GM12878 (cell line): ENCODE measurements around the gene POLR3K. TPM values are rescaled to one million over a fixed set of nuclear protein-coding genes. Genes with fewer than 3 reads are reported as not detected.

ENCODE experiments used
- ASH2L ChIP-seq: fragments of 300-600, 200-600 bp; sonication (generic); IDR thresholded peaks from 2 replicates; pipeline ENCODE4 v1.6.1; 2017; ENCODE audit warnings: low read depth, mild to moderate bottlenecking, borderline replicate concordance
- BCL11A ChIP-seq: IDR thresholded peaks from 2 replicates; pipeline ENCODE4 v1.6.1; 2011; ENCODE audit warnings: low read depth, low read length
- CHD1 ChIP-seq: IDR thresholded peaks from 2 replicates; pipeline ENCODE4 v1.6.1; 2012; ENCODE audit warnings: low read depth, low read length, improper control_type of control experiment
- IKZF1 ChIP-seq: fragments of 450-650 bp; conservative IDR thresholded peaks from 2 replicates; pipeline ENCODE4 v1.6.1; 2017; ENCODE audit warnings: antibody characterized with exemption, mild to moderate bottlenecking
- JUNB ChIP-seq: IDR thresholded peaks from 2 replicates; pipeline ENCODE4 v1.6.1; 2016; ENCODE audit warnings: antibody characterized with exemption, mild to moderate bottlenecking
- MYC ChIP-seq: IDR thresholded peaks from 2 replicates; pipeline ENCODE4 v1.6.1; 2011; ENCODE audit warnings: mild to moderate bottlenecking, low read length, moderate library complexity, inconsistent platforms; ENCODE audit not compliant: insufficient read depth, insufficient replicate concordance, insufficient read length, severe bottlenecking
- NBN ChIP-seq: fragments of 450-650 bp; IDR thresholded peaks from 2 replicates; pipeline ENCODE4 v1.6.1; 2016
- NFYA ChIP-seq: IDR thresholded peaks from 2 replicates; pipeline ENCODE4 v1.6.1; 2011; ENCODE audit warnings: low read depth, mild to moderate bottlenecking, low read length, improper control_type of control experiment, borderline replicate concordance
- NRF1 ChIP-seq: conservative IDR thresholded peaks from 2 replicates; pipeline ENCODE4 v1.6.1; 2011; ENCODE audit warnings: mild to moderate bottlenecking, low read depth, low read length, improper control_type of control experiment
- POLR2AphosphoS5 ChIP-seq: IDR thresholded peaks from 2 replicates; pipeline ENCODE4 v1.6.1; 2011; ENCODE audit warnings: mild to moderate bottlenecking, low read length, inconsistent platforms
- RAD51 ChIP-seq: fragments of 450-650 bp; IDR thresholded peaks from 2 replicates; pipeline ENCODE4 v1.6.1; 2016; ENCODE audit warnings: moderate library complexity, mild to moderate bottlenecking, inconsistent platforms
- SIN3A ChIP-seq: IDR thresholded peaks from 2 replicates; pipeline ENCODE4 v1.6.1; 2012; ENCODE audit warnings: low read depth, low read length, improper control_type of control experiment
- SREBF1 ChIP-seq: IDR thresholded peaks from 2 replicates; pipeline ENCODE4 v1.6.1; 2012; ENCODE audit warnings: mild to moderate bottlenecking, low read length
- STAT1 ChIP-seq: fragments of 450-650 bp; conservative IDR thresholded peaks from 2 replicates; pipeline ENCODE4 v1.6.1; 2014; ENCODE audit warnings: antibody characterized with exemption, mild to moderate bottlenecking
- TCF7 ChIP-seq: IDR thresholded peaks from 2 replicates; pipeline ENCODE4 v1.6.1; 2014; ENCODE audit warnings: antibody characterized with exemption, borderline replicate concordance
- ZSCAN29 ChIP-seq: fragments of 450-650 bp; IDR thresholded peaks from 2 replicates; pipeline ENCODE4 v1.6.1; 2017; ENCODE audit warnings: mild to moderate bottlenecking, moderate library complexity
- polyA plus RNA-seq, 11 experiments: library from polyadenylated mRNA; depleted of rRNA in 4 of 11; unstranded in 6 of 11; stranded (reverse) in 5 of 11; fragments of >200 nt; fragmentation: Nextera tagmentation in 4 of 11; fragmentation: Illumina TruSeq in 1 of 11; extraction: Ambion mirVana in 4 of 11; extraction: Trizol in 1 of 11; gene quantifications; 1 replicate in 1 of 11; 2 replicates in 10 of 11; pipeline versions ENCODE4 v1.2.1 to v1.2.3, GENCODE V29; 2011 to 2016; ENCODE audit warnings: inconsistent platforms in 2 of 11, missing spikeins in 2 of 11, low read depth in 1 of 11
- total RNA-seq, 4 experiments: library from RNA; depleted of rRNA in 3 of 4; stranded (reverse); fragments of >200 nt in 3 of 4; fragmentation: Illumina TruSeq in 1 of 4; extraction: Trizol in 1 of 4; gene quantifications; 2 replicates each; pipeline versions ENCODE4 v1.2.1 to v1.2.3, GENCODE V29; 2013 to 2021
- TF ChIP-seq, protein P1 (sequence below): IDR thresholded peaks from 2 replicates; pipeline ENCODE4 v1.6.1; 2012; ENCODE audit warnings: low read length, inconsistent platforms
- TF ChIP-seq, protein P2 (sequence below): fragments of 450-650 bp; IDR thresholded peaks from 2 replicates; pipeline ENCODE4 v1.6.1; 2017; ENCODE audit warnings: mild to moderate bottlenecking
- TF ChIP-seq, protein P3 (sequence below): fragments of 450-650 bp; IDR thresholded peaks from 2 replicates; pipeline ENCODE4 v1.6.1; 2017; ENCODE audit warnings: mild to moderate bottlenecking, moderate library complexity

POLR3K gene
- total and polyA plus RNA-seq, 10 of the 15 experiments (the other 5 are each of a cell fraction or from before 2014, with no cell fraction given): 25.3 to 222 (median 64.0) TPM

DNA sequence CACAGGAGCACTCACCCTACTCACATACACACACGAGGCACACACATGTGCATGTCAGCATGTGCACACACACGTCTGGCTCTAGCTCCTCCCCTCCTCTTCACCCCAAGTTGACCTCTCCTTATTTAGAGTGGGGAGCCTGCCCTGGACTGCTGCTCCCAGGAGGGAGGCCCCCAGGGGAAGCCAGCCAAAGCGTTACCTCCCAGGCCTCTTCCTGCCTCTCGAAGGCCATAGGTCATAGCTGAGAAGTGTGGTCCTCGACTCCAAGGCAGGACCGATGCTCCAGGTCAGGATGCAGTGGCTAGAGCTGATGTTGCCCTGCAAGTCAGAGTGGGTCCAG lies 18.8 kb downstream of the POLR3K start (continued):
- TF ChIP-seq RAD51 (no peak), POLR2AphosphoS5 (no peak), NRF1 (no peak), JUNB (no peak), NFYA (no peak), TCF7 (no peak), SREBF1 (no peak), ZSCAN29 (no peak), BCL11A (no peak), STAT1 (no peak), ASH2L (no peak), MYC (no peak), NBN (0 out of 2 replicates have a peak, but pooled peaks have one; percentile 4), CHD1 (no peak), SIN3A (no peak), IKZF1 (no peak)
- TF ChIP-seq, protein P1, sequence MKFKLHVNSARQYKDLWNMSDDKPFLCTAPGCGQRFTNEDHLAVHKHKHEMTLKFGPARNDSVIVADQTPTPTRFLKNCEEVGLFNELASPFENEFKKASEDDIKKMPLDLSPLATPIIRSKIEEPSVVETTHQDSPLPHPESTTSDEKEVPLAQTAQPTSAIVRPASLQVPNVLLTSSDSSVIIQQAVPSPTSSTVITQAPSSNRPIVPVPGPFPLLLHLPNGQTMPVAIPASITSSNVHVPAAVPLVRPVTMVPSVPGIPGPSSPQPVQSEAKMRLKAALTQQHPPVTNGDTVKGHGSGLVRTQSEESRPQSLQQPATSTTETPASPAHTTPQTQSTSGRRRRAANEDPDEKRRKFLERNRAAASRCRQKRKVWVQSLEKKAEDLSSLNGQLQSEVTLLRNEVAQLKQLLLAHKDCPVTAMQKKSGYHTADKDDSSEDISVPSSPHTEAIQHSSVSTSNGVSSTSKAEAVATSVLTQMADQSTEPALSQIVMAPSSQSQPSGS: no peak
- TF ChIP-seq, protein P2, sequence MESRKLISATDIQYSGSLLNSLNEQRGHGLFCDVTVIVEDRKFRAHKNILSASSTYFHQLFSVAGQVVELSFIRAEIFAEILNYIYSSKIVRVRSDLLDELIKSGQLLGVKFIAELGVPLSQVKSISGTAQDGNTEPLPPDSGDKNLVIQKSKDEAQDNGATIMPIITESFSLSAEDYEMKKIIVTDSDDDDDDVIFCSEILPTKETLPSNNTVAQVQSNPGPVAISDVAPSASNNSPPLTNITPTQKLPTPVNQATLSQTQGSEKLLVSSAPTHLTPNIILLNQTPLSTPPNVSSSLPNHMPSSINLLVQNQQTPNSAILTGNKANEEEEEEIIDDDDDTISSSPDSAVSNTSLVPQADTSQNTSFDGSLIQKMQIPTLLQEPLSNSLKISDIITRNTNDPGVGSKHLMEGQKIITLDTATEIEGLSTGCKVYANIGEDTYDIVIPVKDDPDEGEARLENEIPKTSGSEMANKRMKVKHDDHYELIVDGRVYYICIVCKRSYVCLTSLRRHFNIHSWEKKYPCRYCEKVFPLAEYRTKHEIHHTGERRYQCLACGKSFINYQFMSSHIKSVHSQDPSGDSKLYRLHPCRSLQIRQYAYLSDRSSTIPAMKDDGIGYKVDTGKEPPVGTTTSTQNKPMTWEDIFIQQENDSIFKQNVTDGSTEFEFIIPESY: no peak
- TF ChIP-seq, protein P3, sequence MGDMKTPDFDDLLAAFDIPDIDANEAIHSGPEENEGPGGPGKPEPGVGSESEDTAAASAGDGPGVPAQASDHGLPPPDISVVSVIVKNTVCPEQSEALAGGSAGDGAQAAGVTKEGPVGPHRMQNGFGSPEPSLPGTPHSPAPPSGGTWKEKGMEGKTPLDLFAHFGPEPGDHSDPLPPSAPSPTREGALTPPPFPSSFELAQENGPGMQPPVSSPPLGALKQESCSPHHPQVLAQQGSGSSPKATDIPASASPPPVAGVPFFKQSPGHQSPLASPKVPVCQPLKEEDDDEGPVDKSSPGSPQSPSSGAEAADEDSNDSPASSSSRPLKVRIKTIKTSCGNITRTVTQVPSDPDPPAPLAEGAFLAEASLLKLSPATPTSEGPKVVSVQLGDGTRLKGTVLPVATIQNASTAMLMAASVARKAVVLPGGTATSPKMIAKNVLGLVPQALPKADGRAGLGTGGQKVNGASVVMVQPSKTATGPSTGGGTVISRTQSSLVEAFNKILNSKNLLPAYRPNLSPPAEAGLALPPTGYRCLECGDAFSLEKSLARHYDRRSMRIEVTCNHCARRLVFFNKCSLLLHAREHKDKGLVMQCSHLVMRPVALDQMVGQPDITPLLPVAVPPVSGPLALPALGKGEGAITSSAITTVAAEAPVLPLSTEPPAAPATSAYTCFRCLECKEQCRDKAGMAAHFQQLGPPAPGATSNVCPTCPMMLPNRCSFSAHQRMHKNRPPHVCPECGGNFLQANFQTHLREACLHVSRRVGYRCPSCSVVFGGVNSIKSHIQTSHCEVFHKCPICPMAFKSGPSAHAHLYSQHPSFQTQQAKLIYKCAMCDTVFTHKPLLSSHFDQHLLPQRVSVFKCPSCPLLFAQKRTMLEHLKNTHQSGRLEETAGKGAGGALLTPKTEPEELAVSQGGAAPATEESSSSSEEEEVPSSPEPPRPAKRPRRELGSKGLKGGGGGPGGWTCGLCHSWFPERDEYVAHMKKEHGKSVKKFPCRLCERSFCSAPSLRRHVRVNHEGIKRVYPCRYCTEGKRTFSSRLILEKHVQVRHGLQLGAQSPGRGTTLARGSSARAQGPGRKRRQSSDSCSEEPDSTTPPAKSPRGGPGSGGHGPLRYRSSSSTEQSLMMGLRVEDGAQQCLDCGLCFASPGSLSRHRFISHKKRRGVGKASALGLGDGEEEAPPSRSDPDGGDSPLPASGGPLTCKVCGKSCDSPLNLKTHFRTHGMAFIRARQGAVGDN: peak; percentile 36
